T-helper 1 cell treated with Interleukin-12 subunit alpha and Interleukin-12 subunit beta and Interleukin-4 antibody, amounts not matched to agents 30 μg/mL and 1 μg/mL, for 36 hours (primary cell): ENCODE measurements around the gene GALNS.
"Not testable (repeated sequence)": the region's sequence is repeated elsewhere in the genome, so short reads cannot be mapped to it uniquely, and the experiment has no call there.

Source experiments
- H3K27ac Mint-ChIP-seq: one replicate; pipeline ENCODE4 v1.8.0; 2021; ENCODE audit warnings: mild to moderate bottlenecking, mixed read lengths
- H3K27me3 Mint-ChIP-seq: one replicate; pipeline ENCODE4 v1.8.0; 2021; ENCODE audit warnings: low read depth, mixed read lengths
- H3K36me3 Mint-ChIP-seq: one replicate; pipeline ENCODE4 v1.8.0; 2021; ENCODE audit warnings: low read depth, mixed read lengths
- H3K4me1 Mint-ChIP-seq: one replicate; pipeline ENCODE4 v1.8.0; 2021; ENCODE audit warnings: low read depth, mixed read lengths
- H3K4me3 Mint-ChIP-seq: one replicate; pipeline ENCODE4 v1.8.0; 2021; ENCODE audit warnings: mild to moderate bottlenecking, moderate library complexity, mixed read lengths
- H3K9me3 Mint-ChIP-seq: one replicate; pipeline ENCODE4 v1.8.0; 2021; ENCODE audit warnings: mixed read lengths

Gene GALNS

DNA sequence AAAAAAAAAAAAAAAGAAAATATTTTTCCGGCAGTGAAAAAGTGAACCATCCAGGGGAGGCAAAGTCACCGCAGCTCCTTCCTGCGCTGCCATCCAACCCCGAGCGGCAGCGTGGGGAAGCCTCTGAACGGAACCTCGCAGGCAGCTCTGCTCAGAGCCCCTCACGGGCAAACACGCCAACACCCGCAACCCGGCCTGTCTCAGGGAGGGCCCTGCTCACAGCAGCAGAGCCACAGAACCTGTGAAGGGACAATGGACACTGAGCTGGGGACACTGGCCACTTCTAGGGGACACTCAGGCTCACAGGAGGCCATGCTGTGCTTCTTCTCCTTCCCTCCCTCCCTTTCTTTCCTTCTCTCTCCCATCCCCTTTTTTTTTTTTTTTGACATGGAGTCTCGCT lies 23.7 kb downstream of the GALNS start:
- Mint-ChIP-seq H3K27me3 (no peaks in the 10 kb centered on the region), H3K9me3 (no peaks in the 10 kb centered on the region), H3K4me1 (no peaks in the 10 kb centered on the region), H3K36me3 (no peaks in the 10 kb centered on the region), H3K4me3 (no peak overlapping the region), H3K27ac (no peak overlapping the region)

- Mint-ChIP-seq H3K36me3 (no peaks in the 10 kb centered on the region), H3K27me3 (no peaks in the 10 kb centered on the region), H3K4me1 (no peaks in the 10 kb centered on the region), H3K27ac (no peak overlapping the region), H3K9me3 (no peaks in the 10 kb centered on the region), H3K4me3 (no peak overlapping the region)
Observed at GRCh38 chr16:88831838-88832237, 24.9 kb downstream of the GALNS start.

DNA sequence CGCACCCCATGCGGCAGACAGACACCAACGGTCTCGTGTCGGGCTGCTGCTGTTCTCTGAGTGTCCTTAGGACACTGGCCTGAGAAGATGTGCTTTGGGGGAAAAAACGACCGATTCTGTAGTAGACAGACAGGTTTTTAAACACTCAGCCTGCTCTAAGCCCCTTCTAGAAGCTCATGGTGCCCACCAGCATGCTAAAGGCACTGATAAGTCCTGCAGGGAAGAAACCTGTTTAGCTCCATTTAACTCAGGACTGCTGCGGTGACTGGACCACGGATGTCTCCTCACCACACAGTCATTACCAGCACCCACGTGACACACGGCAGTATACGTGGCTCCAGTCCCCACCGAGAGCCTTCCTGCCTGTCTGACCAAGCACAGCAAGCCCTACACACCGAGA lies 26.0 kb downstream of the GALNS start:
- H3K4me1 Mint-ChIP-seq: no peaks in the 10 kb centered on the region
- no peaks in the 10 kb centered on the region for H3K27me3 Mint-ChIP-seq
- H3K27ac Mint-ChIP-seq: no peak overlapping the region
- H3K36me3 Mint-ChIP-seq: no peaks in the 10 kb centered on the region
- H3K4me3 Mint-ChIP-seq: no peak overlapping the region
- no peaks in the 10 kb centered on the region for H3K9me3 Mint-ChIP-seq

GRCh38 chr16:88830258-88830657 lies 26.5 kb downstream of the GALNS start:
- H3K36me3 Mint-ChIP-seq: no peaks in the 10 kb centered on the region
- no peak overlapping the region for H3K4me3 Mint-ChIP-seq
- no peak overlapping the region for H3K27ac Mint-ChIP-seq
- H3K27me3 Mint-ChIP-seq: no peaks in the 10 kb centered on the region
- no peaks in the 10 kb centered on the region for H3K4me1 Mint-ChIP-seq
- H3K9me3 Mint-ChIP-seq: no peaks in the 10 kb centered on the region

DNA sequence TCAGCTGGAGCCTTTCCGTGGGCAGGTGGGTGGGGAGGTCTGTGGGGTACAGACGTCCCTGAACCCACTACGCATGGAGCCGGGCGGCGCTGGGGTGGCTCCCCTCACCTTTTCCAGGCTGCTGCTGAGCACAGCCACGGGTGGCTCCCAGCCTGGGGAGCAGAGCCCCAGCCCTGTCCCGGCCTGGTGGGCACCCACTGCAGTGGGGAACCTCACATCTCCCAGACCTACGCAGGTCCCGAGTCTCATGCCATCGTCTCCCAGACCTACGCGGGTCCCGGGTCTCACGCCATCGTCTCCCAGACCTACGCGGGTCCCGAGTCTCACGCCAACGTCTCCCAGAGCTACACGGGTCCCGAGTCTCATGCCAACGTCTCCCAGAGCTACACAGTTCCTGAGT lies 28.0 kb downstream of the GALNS start:
- no peak overlapping the region for H3K27ac Mint-ChIP-seq
- H3K36me3 Mint-ChIP-seq: no peaks in the 10 kb centered on the region
- H3K4me3 Mint-ChIP-seq: no peak overlapping the region
- H3K27me3 Mint-ChIP-seq: no peaks in the 10 kb centered on the region
- H3K4me1 Mint-ChIP-seq: no peaks in the 10 kb centered on the region
- no peaks in the 10 kb centered on the region for H3K9me3 Mint-ChIP-seq

DNA sequence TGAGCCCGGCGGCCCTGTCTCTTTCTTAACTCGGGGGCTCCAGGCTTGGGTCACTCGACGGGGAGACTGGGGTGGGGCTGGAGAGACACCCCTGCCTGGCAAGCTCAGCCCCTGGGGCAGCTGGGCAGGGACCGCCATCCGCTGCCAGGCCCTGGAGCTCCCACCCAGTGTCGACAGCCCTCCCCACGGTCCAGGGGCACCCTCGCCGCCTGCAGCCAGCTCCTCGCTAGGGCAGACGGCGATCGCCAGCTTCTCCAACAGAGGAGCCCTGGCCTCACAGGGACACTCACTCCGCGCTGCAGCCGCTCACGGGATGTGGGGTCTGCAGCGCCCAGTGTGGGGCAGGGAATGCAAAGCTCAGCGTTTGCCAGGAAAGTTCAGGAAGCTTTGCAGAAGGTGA lies 29.0 kb downstream of the GALNS start:
- Mint-ChIP-seq H3K36me3 (no peaks in the 10 kb centered on the region), H3K27ac (no peak overlapping the region), H3K9me3 (no peaks in the 10 kb centered on the region), H3K27me3 (no peaks in the 10 kb centered on the region), H3K4me3 (no peak overlapping the region), H3K4me1 (no peaks in the 10 kb centered on the region)

DNA sequence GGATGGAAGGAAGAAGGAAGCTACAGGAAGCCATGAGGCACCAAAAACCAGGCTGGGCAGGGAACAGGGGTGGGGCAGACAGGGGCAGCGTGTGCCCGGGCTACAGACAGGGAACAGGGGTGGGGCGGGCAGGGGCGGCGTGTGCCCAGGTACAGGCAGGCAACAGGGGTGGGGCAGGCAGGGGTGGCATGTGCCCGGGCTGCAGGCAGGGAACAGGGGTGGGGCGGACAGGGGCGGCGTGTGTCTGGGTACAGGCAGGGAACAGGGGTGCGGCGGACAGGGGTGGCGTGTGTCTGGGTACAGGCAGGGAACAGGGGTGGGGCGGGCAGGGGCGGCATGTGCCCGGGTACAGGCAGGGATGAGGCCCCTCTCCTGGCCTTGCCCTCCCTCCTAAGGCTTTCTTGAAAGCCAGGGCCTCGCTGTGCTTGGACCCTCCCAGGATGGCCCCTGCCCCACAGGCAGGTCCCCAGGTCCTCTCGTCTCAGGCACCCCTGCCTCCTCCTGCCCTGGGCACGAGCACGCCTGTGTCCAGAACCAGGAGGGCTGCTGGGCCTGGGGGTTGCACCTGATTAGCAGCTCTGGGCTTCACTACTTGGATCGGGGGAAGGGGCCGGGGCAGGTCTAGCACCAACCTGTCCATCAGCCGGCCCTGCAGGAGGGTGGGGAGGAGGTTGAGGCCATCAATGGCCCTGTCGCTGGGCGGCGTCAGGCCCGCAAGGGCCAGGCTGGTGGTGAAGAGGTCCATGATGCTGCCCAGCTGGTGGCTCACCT lies 30.5 kb downstream of the GALNS start:
- H3K9me3 Mint-ChIP-seq: no peaks in the 10 kb centered on the region
- no peak overlapping the region for H3K4me3 Mint-ChIP-seq
- no peak overlapping the region for H3K27ac Mint-ChIP-seq
- H3K4me1 Mint-ChIP-seq: no peaks in the 10 kb centered on the region
- no peaks in the 10 kb centered on the region for H3K27me3 Mint-ChIP-seq
- no peaks in the 10 kb centered on the region for H3K36me3 Mint-ChIP-seq

DNA sequence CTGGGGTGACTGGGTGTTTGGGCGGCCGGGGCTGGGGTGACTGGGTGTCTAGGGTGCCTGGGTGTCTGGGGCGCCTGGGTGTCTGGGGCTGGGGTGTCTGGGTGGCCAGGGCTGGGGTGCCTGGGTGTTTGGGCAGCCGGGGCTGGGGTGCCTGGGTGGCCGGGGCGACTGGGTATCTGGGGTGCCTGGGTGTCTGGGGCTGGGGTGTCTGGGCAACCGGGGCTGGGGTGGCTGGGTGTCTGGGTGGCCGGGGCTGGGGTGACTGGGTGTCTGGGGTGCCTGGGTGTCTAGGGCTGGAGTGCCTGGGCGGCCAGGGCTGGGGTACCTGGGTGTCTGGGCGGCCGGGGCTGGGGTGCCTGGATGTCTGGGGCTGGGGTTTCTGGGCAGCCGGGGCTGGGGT lies 31.6 kb downstream of the GALNS start:
- H3K4me1 Mint-ChIP-seq: no peaks in the 10 kb centered on the region
- H3K27ac Mint-ChIP-seq: no peak overlapping the region
- no peaks in the 10 kb centered on the region for H3K36me3 Mint-ChIP-seq
- H3K4me3 Mint-ChIP-seq: no peak overlapping the region
- H3K9me3 Mint-ChIP-seq: no peaks in the 10 kb centered on the region
- no peaks in the 10 kb centered on the region for H3K27me3 Mint-ChIP-seq

DNA sequence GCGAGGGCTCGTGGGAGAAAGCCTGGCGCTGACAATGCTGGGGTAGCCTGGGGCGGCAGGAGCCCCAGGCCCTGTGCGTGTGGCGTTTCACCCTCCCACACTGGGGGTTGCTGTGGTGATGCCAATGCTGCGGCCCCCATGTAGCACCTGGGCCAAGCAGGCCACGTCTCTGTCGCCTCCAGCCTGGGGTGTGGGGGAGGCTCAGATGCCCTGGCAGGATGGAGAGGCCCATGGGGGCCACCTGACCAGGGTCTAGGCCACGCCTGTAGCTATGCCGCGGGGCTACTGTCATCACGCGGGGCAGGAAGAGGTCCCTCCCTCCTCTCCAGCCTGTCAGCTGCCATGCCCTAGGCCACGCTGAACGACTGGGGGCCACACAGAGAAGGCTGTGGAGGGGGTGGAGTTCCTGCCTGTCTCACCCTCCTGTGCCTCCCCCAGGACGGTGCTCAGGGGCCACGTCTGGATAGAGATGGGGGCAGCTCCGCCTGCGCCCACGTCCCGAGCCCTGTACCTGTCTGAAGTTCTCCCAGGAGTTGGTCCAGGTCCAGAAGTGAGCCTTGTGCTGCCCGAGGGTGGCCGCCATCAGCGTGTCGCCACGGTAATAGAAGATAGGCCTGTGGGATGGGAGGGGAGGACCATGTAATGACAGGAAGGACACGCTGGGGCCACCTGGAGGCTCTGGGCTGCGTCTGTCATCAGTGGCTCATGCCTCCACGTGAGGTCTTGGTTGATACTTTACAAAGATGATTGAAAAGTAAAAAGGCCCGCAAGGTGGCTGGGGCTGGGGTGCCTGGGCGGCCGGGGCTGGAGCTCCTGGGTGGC lies 32.3 kb downstream of the GALNS start:
- Mint-ChIP-seq H3K27ac (no peak overlapping the region), H3K4me3 (no peak overlapping the region), H3K27me3 (no peaks in the 10 kb centered on the region), H3K9me3 (no peaks in the 10 kb centered on the region), H3K4me1 (no peaks in the 10 kb centered on the region), H3K36me3 (no peaks in the 10 kb centered on the region)

- not testable (repeated sequence) for H3K27ac Mint-ChIP-seq, H3K4me1 Mint-ChIP-seq, H3K9me3 Mint-ChIP-seq, H3K4me3 Mint-ChIP-seq, H3K27me3 Mint-ChIP-seq, H3K36me3 Mint-ChIP-seq
Observed at GRCh38 chr16:88823646-88824045, 33.1 kb downstream of the GALNS start.

DNA sequence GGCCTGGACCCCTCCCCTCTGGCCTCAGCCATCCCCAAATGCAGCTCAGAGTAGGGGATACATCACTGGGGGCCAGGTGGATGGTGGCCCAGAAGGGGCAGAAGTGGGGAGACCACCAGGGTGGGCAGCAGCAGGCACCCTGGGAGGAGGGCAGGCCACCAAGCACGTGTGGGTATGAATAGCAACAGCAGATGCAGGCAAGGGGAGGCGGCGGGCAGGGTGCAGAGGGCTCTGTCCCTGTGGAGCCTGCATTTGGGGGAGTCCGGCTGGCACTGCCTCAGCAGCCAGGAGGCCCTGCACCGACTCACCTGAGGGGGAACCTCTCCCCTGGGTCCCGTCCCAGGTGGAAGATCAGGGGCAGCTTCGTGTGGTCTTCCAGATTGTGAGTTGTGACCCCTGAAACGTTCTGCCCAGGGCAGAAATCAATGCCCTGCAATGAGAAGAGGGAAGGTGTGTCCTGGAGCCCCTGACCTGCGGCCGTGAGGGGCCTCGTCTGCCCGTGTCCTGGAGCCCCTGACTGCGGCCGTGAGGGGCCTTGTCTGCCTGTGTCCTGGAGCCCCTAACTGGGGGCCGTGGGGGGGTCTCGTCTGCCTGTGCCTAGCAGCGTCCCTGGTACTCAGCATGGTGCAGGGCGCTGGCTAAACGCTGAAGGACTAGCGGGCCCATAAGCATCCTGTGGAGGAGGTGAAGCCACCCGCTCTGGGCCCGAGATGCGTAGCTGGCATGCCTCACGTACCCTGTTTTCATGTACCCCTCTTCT lies 34.3 kb downstream of the GALNS start:
- Mint-ChIP-seq H3K4me1 (no peaks in the 10 kb centered on the region), H3K9me3 (no peaks in the 10 kb centered on the region), H3K36me3 (no peaks in the 10 kb centered on the region), H3K27ac (no peak overlapping the region), H3K27me3 (no peaks in the 10 kb centered on the region), H3K4me3 (no peak overlapping the region)

DNA sequence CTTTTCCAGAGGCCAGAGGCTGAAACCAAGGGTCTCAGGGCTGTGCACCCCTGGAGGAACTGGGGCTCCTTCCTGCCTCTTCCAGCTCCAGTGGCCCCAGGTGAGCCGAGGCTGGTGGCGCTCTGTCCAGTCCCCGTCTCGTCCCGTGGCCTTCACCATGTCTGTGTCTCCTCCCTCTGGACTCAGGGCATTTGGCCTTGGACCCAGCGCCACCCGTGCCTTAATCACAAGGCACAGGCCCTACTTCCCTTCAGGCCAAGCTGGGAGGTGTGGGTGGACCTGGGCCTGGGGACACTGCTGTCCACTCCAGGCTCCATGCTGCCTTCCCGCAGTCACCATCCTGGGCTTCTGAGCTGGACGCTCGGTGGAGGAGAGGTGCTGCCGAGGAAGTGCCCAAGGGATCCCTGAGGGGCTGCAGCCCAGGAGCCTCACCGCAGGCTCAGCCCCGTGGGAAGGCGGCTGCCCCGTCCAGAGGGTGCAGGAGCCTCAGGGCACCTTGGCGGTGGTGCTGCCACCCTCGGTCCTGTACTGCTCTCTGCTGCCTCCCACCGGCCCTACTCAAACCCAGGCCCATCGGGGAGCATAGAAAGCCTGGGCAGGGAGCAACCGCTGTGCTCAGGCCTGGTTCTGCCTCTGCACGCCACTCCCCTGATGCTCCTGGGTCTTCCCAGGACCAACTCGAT lies 35.4 kb downstream of the GALNS start:
- Mint-ChIP-seq H3K9me3 (no peaks in the 10 kb centered on the region), H3K36me3 (no peaks in the 10 kb centered on the region), H3K27me3 (no peaks in the 10 kb centered on the region), H3K4me1 (no peaks in the 10 kb centered on the region), H3K4me3 (no peak overlapping the region), H3K27ac (no peak overlapping the region)

DNA sequence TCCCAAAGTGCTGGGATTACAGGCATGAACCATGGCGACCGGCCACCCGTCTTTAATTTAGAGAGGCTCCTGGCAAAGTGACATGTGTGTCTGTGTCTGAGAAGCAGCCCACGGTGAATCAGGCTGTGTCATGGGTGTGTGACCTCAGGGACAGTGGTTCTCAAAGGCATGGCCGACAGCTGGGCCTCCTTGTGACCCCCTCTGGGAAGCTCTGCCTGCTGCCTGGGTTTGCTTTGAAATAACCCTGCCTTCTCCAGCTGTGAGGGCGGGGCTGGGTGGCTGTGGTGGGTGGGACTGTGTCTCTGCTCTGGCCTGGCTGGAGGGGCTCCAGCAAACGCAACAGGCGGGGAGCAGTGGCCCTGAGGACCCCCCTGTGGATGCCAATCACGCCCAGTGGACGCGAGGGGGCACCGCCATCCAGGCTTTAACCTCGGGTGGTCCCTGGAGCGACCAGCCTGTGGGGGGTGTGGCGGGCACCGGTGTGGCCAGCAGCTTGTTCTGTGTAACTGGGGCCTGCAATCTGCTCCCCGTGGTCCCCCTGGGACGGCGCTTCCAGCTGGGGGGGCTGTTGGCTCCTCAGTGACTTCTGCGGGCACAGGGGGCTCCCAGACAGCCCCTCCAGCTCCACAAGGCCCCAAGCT lies 36.2 kb downstream of the GALNS start:
- H3K27me3 Mint-ChIP-seq: no peaks in the 10 kb centered on the region
- H3K27ac Mint-ChIP-seq: no peak overlapping the region
- H3K9me3 Mint-ChIP-seq: no peaks in the 10 kb centered on the region
- H3K4me3 Mint-ChIP-seq: no peak overlapping the region
- H3K36me3 Mint-ChIP-seq: no peaks in the 10 kb centered on the region
- H3K4me1 Mint-ChIP-seq: no peaks in the 10 kb centered on the region

DNA sequence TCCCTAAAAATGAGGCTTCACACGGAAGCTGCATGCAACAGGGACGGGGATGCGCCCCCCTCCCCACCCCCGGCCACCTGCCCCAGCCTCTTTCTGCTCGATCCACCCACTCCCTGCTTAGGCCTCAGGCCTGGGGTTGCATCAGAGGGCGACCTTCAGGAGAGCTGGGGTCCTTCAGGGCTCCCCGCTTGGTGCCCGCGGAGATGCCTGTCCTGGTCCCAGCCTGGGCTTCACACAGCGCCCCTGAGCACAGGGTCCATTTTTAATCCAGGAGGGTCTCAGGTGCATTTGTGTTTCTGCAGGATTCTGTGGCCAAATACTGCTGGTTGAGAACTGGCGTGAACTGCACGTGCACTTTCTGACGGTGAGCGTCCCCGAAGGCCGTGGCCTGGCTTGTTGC lies 37.6 kb downstream of the GALNS start:
- no peaks in the 10 kb centered on the region for H3K36me3 Mint-ChIP-seq
- no peak overlapping the region for H3K27ac Mint-ChIP-seq
- no peak overlapping the region for H3K4me3 Mint-ChIP-seq
- no peaks in the 10 kb centered on the region for H3K27me3 Mint-ChIP-seq
- H3K9me3 Mint-ChIP-seq: no peaks in the 10 kb centered on the region
- H3K4me1 Mint-ChIP-seq: no peaks in the 10 kb centered on the region
